GM12878 (cell line): ENCODE measurements around the gene GRIA4. TPM values are rescaled to one million over a fixed set of nuclear protein-coding genes. Genes with fewer than 3 reads are reported as not detected.

Source experiments
- ATAC-seq: fragments of 200-7000 bp; cut with Tn5 transposase; 3 replicates; pipeline ENCODE4 v1.9.1; 2020; ENCODE audit warnings: mild to moderate bottlenecking, moderate library complexity
- BruUV-seq: library from RNA; stranded (reverse); fragments of 400-500 nt; replicated peaks from 2 replicates; lab custom pipeline; 2021; lab: Mats Ljungman, UMichigan
- CTCF ChIA-PET: fragments of 300-600 bp; sonication (Branson Sonifier 250); formaldehyde crosslinking; extraction: SDS; loops from one replicate; lab custom pipeline; 2021; ENCODE audit warnings: inconsistent platforms; lab: Yijun Ruan, JAX
- POLR2A ChIA-PET: fragments of 350-600 bp; formaldehyde crosslinking; extraction: SDS; loops from one replicate; lab custom pipeline; 2021; ENCODE audit warnings: inconsistent platforms; lab: Charles Lee
- RAD21 ChIA-PET: fragments of 300-600 bp; sonication (Branson Sonifier 250); formaldehyde crosslinking; loops from one replicate; lab custom pipeline; 2023; ENCODE audit warnings: antibody characterized with exemption; ENCODE audit not compliant: unreplicated experiment; lab: Charles Lee
- SMC1A ChIA-PET: fragments of 300-600 bp; sonication (Branson Sonifier 250); formaldehyde crosslinking; loops from one replicate; lab custom pipeline; 2023; ENCODE audit not compliant: unreplicated experiment, uncharacterized antibody; lab: Charles Lee
- DNase-seq: peaks from one replicate; pipeline ENCODE4 v3.0.0-alpha.2; 2011; ENCODE audit warnings: low read depth, low spot score
- FAIRE-seq: peaks from 3 replicates; lab custom pipeline; 2011; peaks lifted over from hg19 to GRCh38; lab: Jason Lieb, UNC
- H2AFZ ChIP-seq: 2 replicates; pipeline ENCODE4 v1.6.0; 2011; ENCODE audit warnings: low read depth, low read length, control low read depth; ENCODE audit not compliant: control insufficient read depth
- H3K27ac ChIP-seq: 2 replicates; pipeline ENCODE4 v1.5.1; 2011; ENCODE audit warnings: control low read depth; ENCODE audit not compliant: control insufficient read depth, insufficient read depth
- H3K27me3 ChIP-seq, 2 experiments: replicated peaks in 1 of 2; 2 replicates each; pipeline versions ENCODE4 v1.6.0 to v1.6.1; 2011; ENCODE audit warnings: low read length in 1 of 2; ENCODE audit not compliant: control insufficient read depth in 2 of 2, insufficient read depth in 2 of 2
- H3K36me3 ChIP-seq, 2 experiments: 2 replicates each; pipeline ENCODE4 v1.5.1; 2011; ENCODE audit warnings: low read length in 1 of 2; ENCODE audit not compliant: control insufficient read depth in 2 of 2, insufficient read depth in 2 of 2
- H3K4me1 ChIP-seq: 2 replicates; pipeline ENCODE4 v1.6.1; 2011; ENCODE audit warnings: mild to moderate bottlenecking, low read length, moderate library complexity, mixed read lengths; ENCODE audit not compliant: control insufficient read depth, insufficient read depth
- H3K4me2 ChIP-seq: 2 replicates; pipeline ENCODE4 v1.6.0; 2011; ENCODE audit warnings: control low read depth; ENCODE audit not compliant: control insufficient read depth, insufficient read depth
- H3K4me3 ChIP-seq: fragments of 200-600 bp; sonication (generic); 2 replicates; pipeline ENCODE4 v1.5.1; 2016
- H3K79me2 ChIP-seq: 2 replicates; pipeline ENCODE4 v1.6.0; 2011; ENCODE audit warnings: low read length; ENCODE audit not compliant: control insufficient read depth, insufficient read depth
- H3K9ac ChIP-seq: 2 replicates; pipeline ENCODE4 v1.8.0; 2011; ENCODE audit warnings: low read length, control low read depth, mixed read lengths; ENCODE audit not compliant: control insufficient read depth, insufficient read depth
- H3K9me3 ChIP-seq: replicated peaks from 3 replicates; pipeline ENCODE4 v1.5.1; 2011; ENCODE audit warnings: mild to moderate bottlenecking, low read length; ENCODE audit not compliant: control insufficient read depth, insufficient read depth
- H4K20me1 ChIP-seq: 2 replicates; pipeline ENCODE4 v1.6.0; 2011; ENCODE audit not compliant: control insufficient read depth, insufficient read depth
- ATF7 ChIP-seq: fragments of 450-650 bp; IDR thresholded peaks from 2 replicates; pipeline ENCODE4 v1.6.1; 2016; ENCODE audit warnings: low read depth, mild to moderate bottlenecking
- BHLHE40 ChIP-seq, 2 experiments: fragments of 450-650 bp in 1 of 2; IDR thresholded peaks; 2 replicates each; pipeline ENCODE4 v1.6.1; 2011 to 2017; ENCODE audit warnings: low read depth in 2 of 2, borderline replicate concordance in 1 of 2, improper control_type of control experiment in 1 of 2, low read length in 1 of 2, mild to moderate bottlenecking in 1 of 2
- CREM ChIP-seq: IDR thresholded peaks from 2 replicates; pipeline ENCODE4 v1.6.1; 2014; ENCODE audit warnings: antibody characterized with exemption, low read depth
- E4F1 ChIP-seq: fragments of 450-650 bp; IDR thresholded peaks from 2 replicates; pipeline ENCODE4 v1.6.1; 2018; ENCODE audit warnings: borderline replicate concordance, mild to moderate bottlenecking; ENCODE audit not compliant: partially characterized antibody
- EZH2 ChIP-seq: IDR thresholded peaks from 2 replicates; pipeline ENCODE4 v1.6.1; 2012; ENCODE audit warnings: low read depth, mild to moderate bottlenecking, control low read depth, inconsistent platforms, low read length, borderline replicate concordance; ENCODE audit not compliant: control insufficient read depth
- FOS ChIP-seq: IDR thresholded peaks from 3 replicates; pipeline ENCODE4 v1.6.1; 2011; ENCODE audit warnings: borderline replicate concordance; ENCODE audit not compliant: insufficient read length; ENCODE audit errors: extremely low read depth
- FOXM1 ChIP-seq: IDR thresholded peaks from 2 replicates; pipeline ENCODE4 v1.6.1; 2012; ENCODE audit warnings: low read depth, mild to moderate bottlenecking, inconsistent platforms, low read length, moderate library complexity
- MYB ChIP-seq: fragments of 150-350 bp; IDR thresholded peaks from 2 replicates; pipeline ENCODE4 v1.6.1; 2014; ENCODE audit warnings: mild to moderate bottlenecking, low read depth, low read length, borderline replicate concordance
- NR2C2 ChIP-seq: IDR thresholded peaks from 2 replicates; pipeline ENCODE4 v1.6.1; 2011; ENCODE audit warnings: borderline replicate concordance, low read depth; ENCODE audit not compliant: control insufficient read depth, insufficient read length
- PAX8 ChIP-seq: fragments of 450-650 bp; IDR thresholded peaks from 2 replicates; pipeline ENCODE4 v1.6.1; 2017; ENCODE audit warnings: mild to moderate bottlenecking, moderate library complexity
- SMAD5 ChIP-seq: IDR thresholded peaks from 2 replicates; pipeline ENCODE4 v1.6.1; 2016; ENCODE audit warnings: antibody characterized with exemption, low read depth
- YY1 ChIP-seq: IDR thresholded peaks from 2 replicates; pipeline ENCODE4 v1.6.1; 2011; ENCODE audit warnings: low read depth, mild to moderate bottlenecking, low read length
- ZNF384 ChIP-seq: IDR thresholded peaks from 2 replicates; pipeline ENCODE4 v1.6.1; 2012; ENCODE audit warnings: low read depth, mild to moderate bottlenecking, low read length, improper control_type of control experiment, borderline replicate concordance
- ZNF687 ChIP-seq: fragments of 450-650 bp; IDR thresholded peaks from 2 replicates; pipeline ENCODE4 v1.6.1; 2017; ENCODE audit warnings: mild to moderate bottlenecking, moderate library complexity
- ZZZ3 ChIP-seq: IDR thresholded peaks from 2 replicates; pipeline ENCODE4 v1.6.1; 2011; ENCODE audit warnings: low read depth; ENCODE audit not compliant: control insufficient read depth, insufficient read length
- in situ Hi-C: fragments of 300-500 bp; cut with MboI; formaldehyde crosslinking; loops from 9 replicates; pipeline ENCODE4 v1.14.3; 2018; ENCODE audit warnings: mixed read lengths
- intact Hi-C: fragments of 100-400 bp; cut with micrococcal nuclease; formaldehyde crosslinking; loops from one replicate; pipeline ENCODE4 v1.14.2; 2022; ENCODE audit not compliant: unreplicated experiment
- polyA plus RNA-seq, 11 experiments: library from polyadenylated mRNA; depleted of rRNA in 4 of 11; unstranded in 6 of 11; stranded (reverse) in 5 of 11; fragments of >200 nt; fragmentation: Nextera tagmentation in 4 of 11; fragmentation: Illumina TruSeq in 1 of 11; extraction: Ambion mirVana in 4 of 11; extraction: Trizol in 1 of 11; gene quantifications; 1 replicate in 1 of 11; 2 replicates in 10 of 11; pipeline versions ENCODE4 v1.2.1 to v1.2.3, GENCODE V29; 2011 to 2016; ENCODE audit warnings: inconsistent platforms in 2 of 11, missing spikeins in 2 of 11, low read depth in 1 of 11
- total RNA-seq, 4 experiments: library from RNA; depleted of rRNA in 3 of 4; stranded (reverse); fragments of >200 nt in 3 of 4; fragmentation: Illumina TruSeq in 1 of 4; extraction: Trizol in 1 of 4; gene quantifications; 2 replicates each; pipeline versions ENCODE4 v1.2.1 to v1.2.3, GENCODE V29; 2013 to 2021

GRIA4 gene
- total and polyA plus RNA-seq, 10 of the 15 experiments (the other 5 are each of a cell fraction or from before 2014, with no cell fraction given), result 0.04 TPM; not detected in 9

DNA sequence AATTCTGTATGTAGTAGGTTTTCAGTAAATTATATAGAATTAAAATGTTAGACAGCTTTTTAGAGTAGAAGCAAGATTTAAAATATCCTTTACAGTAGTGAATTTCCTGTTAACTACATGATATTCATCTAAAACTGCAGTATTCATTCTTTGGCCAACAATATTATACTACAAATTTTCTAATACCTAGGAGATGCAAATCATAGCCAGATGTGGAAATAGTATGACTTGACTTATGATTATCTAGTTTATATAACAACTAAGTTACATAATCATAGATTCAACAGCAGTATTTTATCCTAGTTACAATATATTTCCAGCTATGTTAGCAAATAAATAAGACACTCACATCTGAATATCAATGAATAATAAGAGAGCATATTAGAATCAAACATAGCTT is 249.0 kb downstream of the GRIA4 start:
- ChIA-PET RAD21 (no interaction called here), POLR2A (no interaction called here), SMC1A (no interaction called here), CTCF (interaction anchor here (1.1 kb wide), 1 partner anchor 9 kb away, joined by 4 read pairs; no protein-coding TSS in a partner anchor)
- H4K20me1 ChIP-seq, result no peaks in the 10 kb centered on the region
- H3K4me2 ChIP-seq, result no peak overlapping the region
- no peak overlapping the region for H2AFZ ChIP-seq
- H3K27me3 ChIP-seq, result no peaks in the 10 kb centered on the region
- intact Hi-C loops (no loop called here), in situ Hi-C loops (no loop called here)
- H3K79me2 ChIP-seq, result no peaks in the 10 kb centered on the region
- DNase-seq (no peak), ATAC-seq (no peak), FAIRE-seq (no peak)
- H3K36me3 ChIP-seq, result no peaks in the 10 kb centered on the region
- H3K4me1 ChIP-seq, result no peaks in the 10 kb centered on the region
- no peaks in the 10 kb centered on the region for H3K9me3 ChIP-seq
- TF ChIP-seq ZNF384, result no peak
- no peak for TF ChIP-seq CREM
- TF ChIP-seq FOS, result no peak
- no peak for TF ChIP-seq E4F1
- no peak for TF ChIP-seq BHLHE40 (IDR thresholded peaks at IDR 0.05; ENCODE audit: borderline replicate concordance in 1 of 2, low read depth in 2 of 2, low read length in 1 of 2)
- no peak for TF ChIP-seq PAX8
- TF ChIP-seq EZH2, result no peak
- TF ChIP-seq SMAD5, result no peak
- no peak for TF ChIP-seq MYB
- no peak for TF ChIP-seq YY1
- TF ChIP-seq ZZZ3, result no peak
- TF ChIP-seq FOXM1, result no peak
- TF ChIP-seq ATF7, result no peak
- no peak for TF ChIP-seq NR2C2
- TF ChIP-seq ZNF687, result no peak
- H3K27ac ChIP-seq, result no peak overlapping the region
- no peak overlapping the region for H3K9ac ChIP-seq
- H3K4me3 ChIP-seq, result no peak overlapping the region
- no TSS peak for BruUV-seq
